ENCODE measurements around the gene DAZL. TPM values are rescaled to one million over a fixed set of nuclear protein-coding genes. Genes with fewer than 3 reads are reported as not detected.

DAZL gene
- total and polyA plus RNA-seq, 2 donors: 0.16 to 0.19 TPM

GRCh38 chr3:16616083-16616482, 10.9 kb upstream of the DAZL start:
- Histone ChIP-seq H3K9me3 (ENCODE audit: control insufficient read depth in 2 of 2, insufficient read depth in 1 of 2, low read length in 1 of 2) (peaks cover 0 to 9% of the 10 kb centered on the region in 2 donors), H3K27me3 (ENCODE audit: control insufficient read depth in 2 of 2, insufficient read depth in 1 of 2, low read length in 1 of 2) (no peaks in the 10 kb centered on the region), H3K27ac (ENCODE audit: low read depth in 1 of 2, low read length in 1 of 2) (no peak overlapping the region), H3K4me1 (ENCODE audit: control insufficient read depth in 2 of 2, insufficient read depth in 2 of 2, low read length in 2 of 2) (no peaks in the 10 kb centered on the region), H3K36me3 (ENCODE audit: control insufficient read depth in 2 of 2, insufficient read depth in 2 of 2, low read length in 1 of 2) (no peaks in the 10 kb centered on the region), H3K4me3 (ENCODE audit: low read length in 2 of 2) (no peak overlapping the region)
- WGBS: 96% methylated on average over 4 of the region's 4 CpGs
- no peak for DNase-seq (ENCODE audit: low read depth in 6 of 9, low spot score in 9 of 9)

GRCh38 chr3:16614033-16615031, 9.1 kb upstream of the DAZL start:
- DNase-seq (ENCODE audit: low read depth in 6 of 9, low spot score in 9 of 9): no peak
- WGBS: 93% methylated on average over 6 of the region's 6 CpGs
- no peaks in the 10 kb centered on the region for H3K27me3 ChIP-seq (ENCODE audit: control insufficient read depth in 2 of 2, insufficient read depth in 1 of 2, low read length in 1 of 2)
- no peak overlapping the region for H3K27ac ChIP-seq (ENCODE audit: low read depth in 1 of 2, low read length in 1 of 2)
- H3K4me3 ChIP-seq (ENCODE audit: low read length in 2 of 2): no peak overlapping the region
- no peaks in the 10 kb centered on the region for H3K4me1 ChIP-seq (ENCODE audit: control insufficient read depth in 2 of 2, insufficient read depth in 2 of 2, low read length in 2 of 2)
- no peaks in the 10 kb centered on the region for H3K36me3 ChIP-seq (ENCODE audit: control insufficient read depth in 2 of 2, insufficient read depth in 2 of 2, low read length in 1 of 2)
- H3K9me3 ChIP-seq (ENCODE audit: control insufficient read depth in 2 of 2, insufficient read depth in 1 of 2, low read length in 1 of 2): peaks cover 0 to 9% of the 10 kb centered on the region in 2 donors

DNA sequence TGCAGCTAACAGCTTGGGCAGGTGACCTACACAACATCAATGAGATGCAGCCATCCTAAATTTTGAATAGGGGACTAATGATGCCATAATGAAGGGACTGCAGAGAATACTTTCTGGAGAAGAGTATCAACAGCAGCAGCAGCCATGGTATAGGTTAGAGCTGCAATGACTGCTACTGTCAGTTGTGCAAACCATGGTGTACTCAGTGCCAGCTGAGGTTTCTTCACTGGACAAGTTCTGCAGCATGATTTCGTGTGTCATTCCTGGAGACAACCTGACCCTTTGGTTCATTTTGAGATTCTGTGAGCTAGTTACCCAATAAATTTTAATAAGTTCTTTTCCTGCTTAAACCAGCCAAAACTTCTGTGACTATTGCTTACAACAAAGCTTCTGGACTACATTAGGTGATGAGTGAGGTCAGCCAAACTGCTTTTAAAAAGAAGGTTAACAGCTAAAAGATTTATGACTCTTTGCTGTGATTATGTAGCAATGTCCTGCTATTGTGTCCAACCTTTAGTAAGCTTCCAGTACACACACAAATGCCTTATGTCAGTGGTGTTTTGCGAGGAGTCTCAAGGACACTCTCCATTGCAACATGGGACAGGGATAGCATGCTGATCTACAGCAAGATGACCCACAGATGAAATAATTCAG, 4.8 kb upstream of the DAZL start:
- WGBS: 94% methylated on average over 2 of the region's 2 CpGs
- H3K4me1 ChIP-seq (ENCODE audit: control insufficient read depth in 2 of 2, insufficient read depth in 2 of 2, low read length in 2 of 2): no peaks in the 10 kb centered on the region
- no peak overlapping the region for H3K4me3 ChIP-seq (ENCODE audit: low read length in 2 of 2)
- H3K27me3 ChIP-seq (ENCODE audit: control insufficient read depth in 2 of 2, insufficient read depth in 1 of 2, low read length in 1 of 2): no peaks in the 10 kb centered on the region
- no peaks in the 10 kb centered on the region for H3K36me3 ChIP-seq (ENCODE audit: control insufficient read depth in 2 of 2, insufficient read depth in 2 of 2, low read length in 1 of 2)
- H3K27ac ChIP-seq (ENCODE audit: low read depth in 1 of 2, low read length in 1 of 2): no peak overlapping the region
- DNase-seq (ENCODE audit: low read depth in 6 of 9, low spot score in 9 of 9): no peak
- H3K9me3 ChIP-seq (ENCODE audit: control insufficient read depth in 2 of 2, insufficient read depth in 1 of 2, low read length in 1 of 2): peaks cover 0 to 2% of the 10 kb centered on the region in 2 donors

GRCh38 chr3:16608816-16609215, 3.6 kb upstream of the DAZL start:
- Histone ChIP-seq H3K9me3 (ENCODE audit: control insufficient read depth in 2 of 2, insufficient read depth in 1 of 2, low read length in 1 of 2) (peaks cover 0 to 5% of the 10 kb centered on the region in 2 donors), H3K27me3 (ENCODE audit: control insufficient read depth in 2 of 2, insufficient read depth in 1 of 2, low read length in 1 of 2) (no peaks in the 10 kb centered on the region), H3K4me3 (ENCODE audit: low read length in 2 of 2) (no peak overlapping the region), H3K36me3 (ENCODE audit: control insufficient read depth in 2 of 2, insufficient read depth in 2 of 2, low read length in 1 of 2) (no peaks in the 10 kb centered on the region), H3K27ac (ENCODE audit: low read depth in 1 of 2, low read length in 1 of 2) (no peak overlapping the region), H3K4me1 (ENCODE audit: control insufficient read depth in 2 of 2, insufficient read depth in 2 of 2, low read length in 2 of 2) (no peaks in the 10 kb centered on the region)
- DNase-seq (ENCODE audit: low read depth in 6 of 9, low spot score in 9 of 9): no peak
- 94% methylated on average over 2 of the region's 2 CpGs for WGBS

GRCh38 chr3:16607718-16608117, 2.5 kb upstream of the DAZL start:
- no peak for DNase-seq (ENCODE audit: low read depth in 6 of 9, low spot score in 9 of 9)
- Histone ChIP-seq H3K4me1 (ENCODE audit: control insufficient read depth in 2 of 2, insufficient read depth in 2 of 2, low read length in 2 of 2) (no peaks in the 10 kb centered on the region), H3K36me3 (ENCODE audit: control insufficient read depth in 2 of 2, insufficient read depth in 2 of 2, low read length in 1 of 2) (no peaks in the 10 kb centered on the region), H3K9me3 (ENCODE audit: control insufficient read depth in 2 of 2, insufficient read depth in 1 of 2, low read length in 1 of 2) (peaks cover 0 to 5% of the 10 kb centered on the region in 2 donors), H3K27ac (ENCODE audit: low read depth in 1 of 2, low read length in 1 of 2) (no peak overlapping the region), H3K4me3 (ENCODE audit: low read length in 2 of 2) (no peak overlapping the region), H3K27me3 (ENCODE audit: control insufficient read depth in 2 of 2, insufficient read depth in 1 of 2, low read length in 1 of 2) (no peaks in the 10 kb centered on the region)
- WGBS: 82% methylated on average over 3 of the region's 3 CpGs

- no peak overlapping the region for H3K27ac ChIP-seq (ENCODE audit: low read depth in 1 of 2, low read length in 1 of 2)
- no peak overlapping the region for H3K4me3 ChIP-seq (ENCODE audit: low read length in 2 of 2)
- H3K36me3 ChIP-seq (ENCODE audit: control insufficient read depth in 2 of 2, insufficient read depth in 2 of 2, low read length in 1 of 2): no peaks in the 10 kb centered on the region
- peaks cover 0 to 5% of the 10 kb centered on the region in 2 donors for H3K9me3 ChIP-seq (ENCODE audit: control insufficient read depth in 2 of 2, insufficient read depth in 1 of 2, low read length in 1 of 2)
- no peaks in the 10 kb centered on the region for H3K4me1 ChIP-seq (ENCODE audit: control insufficient read depth in 2 of 2, insufficient read depth in 2 of 2, low read length in 2 of 2)
- WGBS: 93% methylated on average over 4 of the region's 4 CpGs
- no peak for DNase-seq (ENCODE audit: low read depth in 6 of 9, low spot score in 9 of 9)
- no peaks in the 10 kb centered on the region for H3K27me3 ChIP-seq (ENCODE audit: control insufficient read depth in 2 of 2, insufficient read depth in 1 of 2, low read length in 1 of 2)
These were observed 1.2 kb upstream of the DAZL start for GRCh38 chr3:16606398-16606797.

DNA sequence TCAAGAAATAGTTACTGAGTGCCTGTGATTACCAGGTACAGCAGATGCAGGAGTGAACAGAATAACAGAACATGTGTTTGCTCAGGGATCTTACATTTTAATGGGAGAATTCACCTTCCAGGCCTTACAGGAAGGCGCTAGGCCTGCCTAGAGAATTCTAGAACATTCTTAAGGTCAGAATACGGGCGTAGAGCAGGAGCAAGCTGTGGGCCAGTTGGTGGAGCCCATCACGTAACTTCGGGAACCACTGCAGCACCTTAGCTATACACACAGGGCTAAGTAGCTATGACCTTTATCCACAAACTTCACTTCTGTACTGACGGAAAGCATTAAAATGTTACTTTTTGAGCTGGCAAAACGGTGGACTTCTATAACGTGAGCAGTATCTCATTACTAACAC, 743 bp upstream of the DAZL start:
- no peak overlapping the region for H3K4me3 ChIP-seq (ENCODE audit: low read length in 2 of 2)
- 97% methylated on average over 8 of the region's 8 CpGs for WGBS
- no peaks in the 10 kb centered on the region for H3K27me3 ChIP-seq (ENCODE audit: control insufficient read depth in 2 of 2, insufficient read depth in 1 of 2, low read length in 1 of 2)
- H3K4me1 ChIP-seq (ENCODE audit: control insufficient read depth in 2 of 2, insufficient read depth in 2 of 2, low read length in 2 of 2): no peaks in the 10 kb centered on the region
- H3K36me3 ChIP-seq (ENCODE audit: control insufficient read depth in 2 of 2, insufficient read depth in 2 of 2, low read length in 1 of 2): no peaks in the 10 kb centered on the region
- H3K27ac ChIP-seq (ENCODE audit: low read depth in 1 of 2, low read length in 1 of 2): no peak overlapping the region
- DNase-seq (ENCODE audit: low read depth in 6 of 9, low spot score in 9 of 9): no peak
- H3K9me3 ChIP-seq (ENCODE audit: control insufficient read depth in 2 of 2, insufficient read depth in 1 of 2, low read length in 1 of 2): peaks cover 0 to 5% of the 10 kb centered on the region in 2 donors

DNA sequence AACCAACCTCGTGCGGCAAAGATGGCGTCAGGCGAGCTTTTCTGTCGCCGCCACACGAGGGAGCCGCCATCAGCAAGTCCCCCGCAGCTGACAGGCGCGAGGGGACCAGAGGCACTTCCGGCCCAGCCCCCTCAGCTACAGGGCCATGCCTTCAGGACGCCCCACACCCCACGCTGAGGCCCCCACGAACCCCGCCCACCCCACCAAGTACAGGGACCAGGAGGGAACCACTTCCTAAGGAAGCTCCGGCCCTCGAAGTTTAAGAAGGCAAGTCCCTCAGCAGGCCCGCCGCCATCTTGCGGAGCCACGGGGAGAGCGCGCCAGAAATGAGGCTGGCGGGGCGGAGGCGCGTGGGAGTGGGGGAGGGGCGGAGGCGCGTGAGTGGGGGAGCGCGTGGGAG, 790 bp downstream of the DAZL start:
- Histone ChIP-seq H3K36me3 (ENCODE audit: control insufficient read depth in 2 of 2, insufficient read depth in 2 of 2, low read length in 1 of 2) (no peaks in the 10 kb centered on the region), H3K27me3 (ENCODE audit: control insufficient read depth in 2 of 2, insufficient read depth in 1 of 2, low read length in 1 of 2) (no peaks in the 10 kb centered on the region), H3K4me3 (ENCODE audit: low read length in 2 of 2) (no peak overlapping the region), H3K27ac (ENCODE audit: low read depth in 1 of 2, low read length in 1 of 2) (no peak overlapping the region), H3K9me3 (ENCODE audit: control insufficient read depth in 2 of 2, insufficient read depth in 1 of 2, low read length in 1 of 2) (peaks cover 0 to 5% of the 10 kb centered on the region in 2 donors), H3K4me1 (ENCODE audit: control insufficient read depth in 2 of 2, insufficient read depth in 2 of 2, low read length in 2 of 2) (no peaks in the 10 kb centered on the region)
- WGBS: 98% methylated on average over 33 of the region's 33 CpGs
- no peak for DNase-seq (ENCODE audit: low read depth in 6 of 9, low spot score in 9 of 9)

- H3K4me3 ChIP-seq (ENCODE audit: low read length in 2 of 2): no peak overlapping the region
- no peaks in the 10 kb centered on the region for H3K27me3 ChIP-seq (ENCODE audit: control insufficient read depth in 2 of 2, insufficient read depth in 1 of 2, low read length in 1 of 2)
- no peaks in the 10 kb centered on the region for H3K4me1 ChIP-seq (ENCODE audit: control insufficient read depth in 2 of 2, insufficient read depth in 2 of 2, low read length in 2 of 2)
- no peak for DNase-seq (ENCODE audit: low read depth in 6 of 9, low spot score in 9 of 9)
- H3K36me3 ChIP-seq (ENCODE audit: control insufficient read depth in 2 of 2, insufficient read depth in 2 of 2, low read length in 1 of 2): no peaks in the 10 kb centered on the region
- 38% methylated on average over 3 of the region's 3 CpGs for WGBS
- H3K27ac ChIP-seq (ENCODE audit: low read depth in 1 of 2, low read length in 1 of 2): no peak overlapping the region
- peaks cover 0 to 5% of the 10 kb centered on the region in 2 donors for H3K9me3 ChIP-seq (ENCODE audit: control insufficient read depth in 2 of 2, insufficient read depth in 1 of 2, low read length in 1 of 2)
These were observed 3.7 kb downstream of the DAZL start for GRCh38 chr3:16601537-16602005.

Measured in thymus (tissue), 11 donors.